Hepatocyte (in vitro differentiated cells): Measurements from ENCODE around the gene SHOX. TPM values are rescaled to one million over a fixed set of nuclear protein-coding genes. Genes with fewer than 3 reads are reported as not detected.
"Not testable (repeated sequence)": the region's sequence is repeated elsewhere in the genome, so short reads cannot be mapped to it uniquely, and the experiment has no call there.

Experiments used
- DNase-seq: peaks from one replicate; pipeline ENCODE4 v3.0.0-alpha.2; 2016; ENCODE audit warnings: low spot score
- H2AFZ ChIP-seq: fragments of 200-600 bp; sonication (generic); 2 replicates; pipeline ENCODE4 v1.6.0; 2016; ENCODE audit warnings: antibody characterized with exemption, mild to moderate bottlenecking
- H3K27ac ChIP-seq: fragments of 200-600 bp; sonication (generic); 2 replicates; pipeline ENCODE4 v1.5.1; 2016; ENCODE audit warnings: mild to moderate bottlenecking
- H3K27me3 ChIP-seq: fragments of 200-600 bp; sonication (generic); 2 replicates; pipeline ENCODE4 v1.6.1; 2016
- H3K36me3 ChIP-seq: fragments of 200-600 bp; sonication (generic); replicated peaks from 2 replicates; pipeline ENCODE4 v1.5.1; 2016; ENCODE audit warnings: low read depth; ENCODE audit not compliant: insufficient read depth
- H3K4me1 ChIP-seq: fragments of 200-600 bp; sonication (generic); 2 replicates; pipeline ENCODE4 v1.5.1; 2016; ENCODE audit warnings: mild to moderate bottlenecking, moderate library complexity; ENCODE audit not compliant: insufficient read depth
- H3K4me2 ChIP-seq: fragments of 200-600 bp; sonication (generic); 2 replicates; pipeline ENCODE4 v1.6.0; 2016
- H3K4me3 ChIP-seq: fragments of 200-600 bp; sonication (generic); 2 replicates; pipeline ENCODE4 v1.5.1; 2016; ENCODE audit warnings: mild to moderate bottlenecking
- H3K79me2 ChIP-seq: fragments of 200-600 bp; sonication (generic); 2 replicates; pipeline ENCODE4 v1.6.0; 2017; ENCODE audit warnings: mild to moderate bottlenecking
- H3K9me2 ChIP-seq: fragments of 200-600 bp; sonication (generic); replicated peaks from 2 replicates; pipeline ENCODE4 v1.6.0; 2017; ENCODE audit warnings: mild to moderate bottlenecking; ENCODE audit not compliant: insufficient read depth
- H3K9me3 ChIP-seq: fragments of 200-600 bp; sonication (generic); 2 replicates; pipeline ENCODE4 v1.5.1; 2016; ENCODE audit warnings: low read depth, mild to moderate bottlenecking
- H4K20me1 ChIP-seq: fragments of 200-600 bp; sonication (generic); 2 replicates; pipeline ENCODE4 v1.6.0; 2016; ENCODE audit warnings: mild to moderate bottlenecking; ENCODE audit not compliant: insufficient read depth, poor library complexity, severe bottlenecking
- EZH2 ChIP-seq: fragments of 200-600 bp; sonication (generic); IDR thresholded peaks from 2 replicates; pipeline ENCODE4 v1.6.1; 2016; ENCODE audit warnings: antibody characterized with exemption, mild to moderate bottlenecking, borderline replicate concordance
- EZH2phosphoT487 ChIP-seq: fragments of 200-600 bp; sonication (generic); IDR thresholded peaks from one replicate; pipeline ENCODE4 v1.6.1; 2018; ENCODE audit warnings: antibody characterized with exemption, mild to moderate bottlenecking, low read depth, moderate library complexity; ENCODE audit not compliant: unreplicated experiment, severe bottlenecking
- WGBS: methylation state at CpG from one replicate; pipeline ENCODE4 v1.1.6; 2016; ENCODE audit warnings: low lambda C conversion rate; ENCODE audit errors: missing lambda C conversion rate; 5-methylcytosine and 5-hydroxymethylcytosine counted together
- polyA plus RNA-seq: library from polyadenylated mRNA; unstranded; fragments of >200 nt; fragmentation: Nextera tagmentation; extraction: Ambion mirVana; gene quantifications from 2 replicates; pipeline ENCODE4 v1.2.1, GENCODE V29; 2016
- total RNA-seq: library from RNA; depleted of rRNA; stranded (reverse); fragments of >200 nt; gene quantifications from 2 replicates; pipeline ENCODE4 v1.2.3, GENCODE V29; 2014
- TF ChIP-seq, protein P1 (sequence below): fragments of 200-600 bp; sonication (generic); IDR thresholded peaks from 2 replicates; pipeline ENCODE4 v1.5.1; 2016; ENCODE audit warnings: antibody characterized with exemption, mild to moderate bottlenecking; ENCODE audit not compliant: poor library complexity

SHOX gene
- total and polyA plus RNA-seq, 2 experiments from 2014 or later, result 0.10 TPM; not detected in 1

DNA sequence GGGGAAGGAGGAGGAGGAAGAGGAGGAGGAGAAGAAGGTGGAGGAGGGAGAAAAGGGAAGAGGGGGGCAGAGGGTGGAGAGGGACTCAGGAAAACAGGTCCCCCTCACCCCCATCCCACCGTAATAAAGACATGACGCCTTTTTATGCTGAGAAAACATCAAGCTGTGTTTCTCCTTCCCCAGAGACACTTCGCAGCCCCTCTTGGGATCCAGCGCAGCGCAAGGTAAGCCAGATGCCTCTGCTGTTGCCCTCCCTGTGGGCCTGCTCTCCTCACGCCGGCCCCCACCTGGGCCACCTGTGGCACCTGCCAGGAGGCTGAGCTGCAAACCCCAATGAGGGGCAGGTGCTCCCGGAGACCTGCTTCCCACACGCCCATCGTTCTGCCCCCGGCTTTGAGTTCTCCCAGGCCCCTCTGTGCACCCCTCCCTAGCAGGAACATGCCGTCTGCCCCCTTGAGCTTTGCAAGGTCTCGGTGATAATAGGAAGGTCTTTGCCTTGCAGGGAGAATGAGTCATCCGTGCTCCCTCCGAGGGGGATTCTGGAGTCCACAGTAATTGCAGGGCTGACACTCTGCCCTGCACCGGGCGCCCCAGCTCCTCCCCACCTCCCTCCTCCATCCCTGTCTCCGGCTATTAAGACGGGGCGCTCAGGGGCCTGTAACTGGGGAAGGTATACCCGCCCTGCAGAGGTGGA, 45.3 kb upstream of the SHOX start:
- Histone ChIP-seq H3K36me3 (no peaks in the 10 kb centered on the region), H3K9me2 (no peaks in the 10 kb centered on the region), H4K20me1 (no peaks in the 10 kb centered on the region), H3K27me3 (no peaks in the 10 kb centered on the region), H3K9me3 (no peaks in the 10 kb centered on the region), H2AFZ (no peak overlapping the region), H3K27ac (no peak overlapping the region), H3K4me1 (no peaks in the 10 kb centered on the region), H3K79me2 (no peaks in the 10 kb centered on the region), H3K4me2 (no peak overlapping the region), H3K4me3 (no peak overlapping the region)
- TF ChIP-seq EZH2, result no peak
- no peak for TF ChIP-seq EZH2phosphoT487
- TF ChIP-seq, protein P1, sequence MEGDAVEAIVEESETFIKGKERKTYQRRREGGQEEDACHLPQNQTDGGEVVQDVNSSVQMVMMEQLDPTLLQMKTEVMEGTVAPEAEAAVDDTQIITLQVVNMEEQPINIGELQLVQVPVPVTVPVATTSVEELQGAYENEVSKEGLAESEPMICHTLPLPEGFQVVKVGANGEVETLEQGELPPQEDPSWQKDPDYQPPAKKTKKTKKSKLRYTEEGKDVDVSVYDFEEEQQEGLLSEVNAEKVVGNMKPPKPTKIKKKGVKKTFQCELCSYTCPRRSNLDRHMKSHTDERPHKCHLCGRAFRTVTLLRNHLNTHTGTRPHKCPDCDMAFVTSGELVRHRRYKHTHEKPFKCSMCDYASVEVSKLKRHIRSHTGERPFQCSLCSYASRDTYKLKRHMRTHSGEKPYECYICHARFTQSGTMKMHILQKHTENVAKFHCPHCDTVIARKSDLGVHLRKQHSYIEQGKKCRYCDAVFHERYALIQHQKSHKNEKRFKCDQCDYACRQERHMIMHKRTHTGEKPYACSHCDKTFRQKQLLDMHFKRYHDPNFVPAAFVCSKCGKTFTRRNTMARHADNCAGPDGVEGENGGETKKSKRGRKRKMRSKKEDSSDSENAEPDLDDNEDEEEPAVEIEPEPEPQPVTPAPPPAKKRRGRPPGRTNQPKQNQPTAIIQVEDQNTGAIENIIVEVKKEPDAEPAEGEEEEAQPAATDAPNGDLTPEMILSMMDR, result no peak
- DNase-seq, result no peak
- 40% methylated on average over 17 of the region's 21 CpGs for WGBS

DNA sequence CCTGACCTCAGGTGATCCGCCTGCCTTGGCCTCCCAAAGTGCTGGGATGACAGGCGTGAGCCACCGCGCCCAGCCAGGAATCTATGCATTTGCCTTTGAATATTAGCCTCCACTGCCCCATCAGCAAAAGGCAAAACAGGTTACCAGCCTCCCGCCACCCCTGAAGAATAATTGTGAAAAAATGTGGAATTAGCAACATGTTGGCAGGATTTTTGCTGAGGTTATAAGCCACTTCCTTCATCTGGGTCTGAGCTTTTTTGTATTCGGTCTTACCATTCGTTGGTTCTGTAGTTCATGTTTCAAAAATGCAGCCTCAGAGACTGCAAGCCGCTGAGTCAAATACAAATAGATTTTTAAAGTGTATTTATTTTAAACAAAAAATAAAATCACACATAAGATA, 44.2 kb upstream of the SHOX start:
- no peaks in the 10 kb centered on the region for H3K4me1 ChIP-seq
- H3K79me2 ChIP-seq, result no peaks in the 10 kb centered on the region
- 89% methylated on average over 8 of the region's 8 CpGs for WGBS
- H3K27me3 ChIP-seq, result no peaks in the 10 kb centered on the region
- H3K9me2 ChIP-seq, result no peaks in the 10 kb centered on the region
- no peak overlapping the region for H3K4me2 ChIP-seq
- no peak overlapping the region for H2AFZ ChIP-seq
- H3K36me3 ChIP-seq, result no peaks in the 10 kb centered on the region
- no peak overlapping the region for H3K27ac ChIP-seq
- no peaks in the 10 kb centered on the region for H4K20me1 ChIP-seq
- DNase-seq, result no peak
- no peak overlapping the region for H3K4me3 ChIP-seq
- H3K9me3 ChIP-seq, result no peaks in the 10 kb centered on the region
- TF ChIP-seq, protein P1, result no peak
- TF ChIP-seq EZH2phosphoT487 (no peak), EZH2 (no peak)

DNA sequence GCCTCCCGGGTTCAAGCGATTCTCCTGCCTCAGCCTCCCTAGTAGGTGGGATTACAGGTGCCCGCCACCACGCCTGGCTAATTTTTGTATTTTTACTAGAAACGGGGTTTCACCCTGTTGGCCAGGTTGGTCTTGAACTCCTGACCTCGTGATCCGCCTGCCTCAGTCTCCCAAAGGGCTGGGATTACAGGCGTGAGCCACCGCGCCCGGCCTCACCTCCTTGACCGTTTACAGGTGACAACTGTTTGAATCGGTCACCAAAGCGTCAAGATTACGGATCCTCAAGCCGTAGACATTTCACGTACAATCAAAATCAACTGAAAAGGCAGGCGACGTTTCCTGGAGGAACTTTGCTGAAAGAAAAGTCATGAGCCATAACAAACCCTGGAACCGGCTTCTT, 41.3 kb upstream of the SHOX start:
- not testable (repeated sequence) for H3K36me3 ChIP-seq, H3K79me2 ChIP-seq, H3K4me3 ChIP-seq, H3K27ac ChIP-seq, H3K9me3 ChIP-seq, H3K9me2 ChIP-seq, H2AFZ ChIP-seq, H3K27me3 ChIP-seq, H4K20me1 ChIP-seq, H3K4me1 ChIP-seq, H3K4me2 ChIP-seq, DNase-seq
- WGBS, result 87% methylated on average over 18 of the region's 20 CpGs

DNA sequence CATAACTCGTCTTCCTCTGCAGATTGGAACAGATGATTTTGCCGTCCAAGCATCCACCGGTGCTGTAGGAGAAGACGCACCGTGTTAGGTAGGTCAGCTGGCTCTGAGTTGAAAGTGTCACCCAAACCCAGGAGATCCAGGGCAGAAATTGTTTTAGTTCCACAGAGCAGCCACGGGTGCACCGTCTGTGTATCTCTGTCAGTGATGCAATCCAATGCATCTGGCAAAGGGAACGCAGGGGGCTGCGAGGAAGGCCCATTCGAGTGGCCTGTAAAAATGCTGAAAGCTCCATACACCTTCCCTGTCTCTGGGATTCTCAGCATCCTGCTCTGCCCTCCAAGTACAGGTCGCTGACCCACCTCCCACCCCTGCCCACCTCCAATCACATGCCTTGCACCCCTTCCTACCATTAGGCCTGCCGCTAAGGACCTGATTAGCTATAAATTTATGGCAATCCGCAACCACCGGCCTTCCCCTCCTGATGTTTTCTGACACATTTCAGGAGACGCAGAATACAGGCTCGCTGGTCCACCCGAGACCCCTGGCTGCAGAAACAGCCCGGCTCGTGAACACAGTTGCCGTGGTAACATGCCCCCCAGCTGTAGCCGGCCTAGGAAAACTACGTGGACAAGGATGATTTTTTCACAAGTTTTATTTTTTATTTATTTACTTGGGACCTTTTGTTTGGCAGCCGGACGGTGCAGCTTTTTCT, 39.7 kb upstream of the SHOX start:
- no peak overlapping the region for H3K27ac ChIP-seq
- H4K20me1 ChIP-seq, result no peaks in the 10 kb centered on the region
- no peaks in the 10 kb centered on the region for H3K27me3 ChIP-seq
- no peaks in the 10 kb centered on the region for H3K36me3 ChIP-seq
- no peak overlapping the region for H2AFZ ChIP-seq
- H3K9me2 ChIP-seq, result no peaks in the 10 kb centered on the region
- no peaks in the 10 kb centered on the region for H3K4me1 ChIP-seq
- H3K4me3 ChIP-seq, result no peak overlapping the region
- TF ChIP-seq EZH2phosphoT487 (no peak), EZH2 (no peak)
- TF ChIP-seq, protein P1, result no peak
- 78% methylated on average over 24 of the region's 24 CpGs for WGBS
- no peaks in the 10 kb centered on the region for H3K9me3 ChIP-seq
- H3K4me2 ChIP-seq, result no peak overlapping the region
- DNase-seq, result no peak
- H3K79me2 ChIP-seq, result no peaks in the 10 kb centered on the region
